ENCODE measurements around the gene VTI1A.

DNA sequence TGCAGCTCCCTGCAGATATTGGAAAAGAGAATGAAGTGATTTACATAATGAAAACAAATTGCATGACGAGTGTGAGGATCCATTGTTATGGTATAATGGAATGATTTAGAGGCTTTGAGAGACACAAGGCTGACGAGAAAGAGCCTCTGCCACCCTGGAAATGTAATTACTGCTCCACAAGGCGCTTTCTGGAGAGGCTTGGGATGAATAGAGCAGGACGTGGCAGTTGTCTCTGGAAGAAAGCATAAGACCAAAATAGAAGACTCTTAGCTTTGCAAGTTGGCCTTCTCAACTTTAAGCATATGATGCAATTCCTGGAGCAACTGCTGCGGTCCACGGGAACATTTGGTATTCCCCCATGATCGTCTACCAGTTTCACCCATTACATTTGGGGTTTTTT is 321.1 kb downstream of the VTI1A start:
- no peak for TF ChIP-seq REST (IDR thresholded peaks at IDR 0.05; ENCODE audit: borderline replicate concordance)
- TF ChIP-seq CTCF (IDR thresholded peaks at IDR 0.05; ENCODE audit: poor library complexity, severe bottlenecking): no peak
- no peak for TF ChIP-seq RAD21 (conservative IDR thresholded peaks at IDR 0.05)
- no peak for TF ChIP-seq POLR2AphosphoS5 (IDR thresholded peaks at IDR 0.05)
